ENCODE data around the gene FOXP4. TPM values are rescaled to one million over a fixed set of nuclear protein-coding genes. Genes with fewer than 3 reads are reported as not detected.

The FOXP4 gene
- total RNA-seq, 8 experiments from 2014 or later = 1.3 to 22.1 (median 12.8) TPM

DNA sequence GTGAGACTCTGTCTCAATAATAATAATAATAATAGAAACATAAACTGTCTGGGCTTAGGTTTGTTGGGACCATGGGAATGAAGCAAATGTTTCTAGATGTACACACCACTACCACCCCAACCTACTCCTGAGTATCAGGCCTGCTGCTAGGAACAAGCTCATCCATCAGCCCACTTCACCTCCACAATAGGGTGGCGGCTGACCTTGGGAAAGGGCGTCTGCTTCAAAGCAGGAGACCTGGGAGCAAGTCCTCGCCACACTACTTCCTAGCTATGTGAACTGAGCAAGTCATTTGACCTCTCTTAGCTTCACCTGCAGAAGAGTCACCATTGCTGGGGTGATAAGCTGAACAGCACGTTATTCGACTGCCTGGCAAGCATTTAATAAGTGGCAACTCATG lies 3.1 kb upstream of the FOXP4 start:
- H3K27ac ChIP-seq = no peak overlapping the region
- WGBS, 10 experiments = 68 to 100% (median 90%) methylated on average over 2 to 3 of the region's 5 CpGs; no CpG with 5 or more reads in 5 of the 10 experiments
- in situ Hi-C loops (cut with MboI; ENCODE audit: low pct_unique_long_range_greater_than_20kb in 2 of 9, low sequenced_read_pairs in 9 of 9, unreplicated experiment in 9 of 9) = no loop called here
- H3K4me3 ChIP-seq = no peak overlapping the region
- ATAC-seq (replicated peaks in 6 of 8) = no peak
- H3K4me1 ChIP-seq (replicated peaks in 1 of 2) = peaks cover 11 to 17% of the 10 kb centered on the region in 2 donors

- 0 to 60% methylated on average over 1 to 2 of the region's 15 CpGs; no CpG with 5 or more reads in 8 of the 10 experiments for WGBS, 10 experiments
- in situ Hi-C loops (cut with MboI; ENCODE audit: low pct_unique_long_range_greater_than_20kb in 2 of 9, low sequenced_read_pairs in 9 of 9, unreplicated experiment in 9 of 9) = no loop called here
- no peak for ATAC-seq (replicated peaks in 6 of 8)
- Histone ChIP-seq H3K27ac (no peak overlapping the region), H3K4me1 (replicated peaks in 1 of 2) (peaks cover 17 to 23% of the 10 kb centered on the region in 2 donors), H3K4me3 (peak overlapping the region in 4 of 5 donors; percentile 77 to 97 (median 88))
Observed at GRCh38 chr6:41545247-41545702, 906 bp upstream of the FOXP4 start.

DNA sequence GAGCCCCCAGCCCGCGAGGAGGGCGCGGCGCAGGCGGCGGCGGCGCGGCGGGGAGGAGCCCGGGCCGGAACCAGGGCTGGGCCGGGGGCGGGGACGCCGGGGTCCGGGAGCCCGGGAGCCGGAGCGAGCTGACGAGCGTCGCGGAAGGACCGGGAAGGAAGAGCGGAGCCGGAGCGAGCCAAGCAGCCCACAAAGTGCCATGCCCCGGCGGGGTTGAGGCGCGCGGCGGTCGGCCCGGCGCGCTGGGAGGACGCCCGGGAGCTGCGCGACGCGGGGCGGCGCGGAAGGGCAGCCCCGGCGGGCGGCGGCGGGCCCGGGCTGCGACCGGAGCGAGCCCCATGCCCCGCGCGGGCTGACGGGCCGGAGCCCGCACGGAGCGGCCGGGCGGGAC lies 289 bp downstream of the FOXP4 start:
- peaks cover 28 to 35% of the 10 kb centered on the region in 2 donors for H3K4me1 ChIP-seq (replicated peaks in 1 of 2)
- in situ Hi-C loops (cut with MboI; ENCODE audit: low pct_unique_long_range_greater_than_20kb in 2 of 9, low sequenced_read_pairs in 9 of 9, unreplicated experiment in 9 of 9) = no loop called here
- WGBS, 10 experiments = no CpG with 5 or more reads among the region's 67 CpGs
- ATAC-seq (replicated peaks in 6 of 8) = peak in 7 of 8 experiments; percentile 36 to 65 (median 43)
- H3K27ac ChIP-seq = peak overlapping the region; percentile 52 to 76
- H3K4me3 ChIP-seq = peak overlapping the region; percentile 77 to 97 (median 93)

DNA sequence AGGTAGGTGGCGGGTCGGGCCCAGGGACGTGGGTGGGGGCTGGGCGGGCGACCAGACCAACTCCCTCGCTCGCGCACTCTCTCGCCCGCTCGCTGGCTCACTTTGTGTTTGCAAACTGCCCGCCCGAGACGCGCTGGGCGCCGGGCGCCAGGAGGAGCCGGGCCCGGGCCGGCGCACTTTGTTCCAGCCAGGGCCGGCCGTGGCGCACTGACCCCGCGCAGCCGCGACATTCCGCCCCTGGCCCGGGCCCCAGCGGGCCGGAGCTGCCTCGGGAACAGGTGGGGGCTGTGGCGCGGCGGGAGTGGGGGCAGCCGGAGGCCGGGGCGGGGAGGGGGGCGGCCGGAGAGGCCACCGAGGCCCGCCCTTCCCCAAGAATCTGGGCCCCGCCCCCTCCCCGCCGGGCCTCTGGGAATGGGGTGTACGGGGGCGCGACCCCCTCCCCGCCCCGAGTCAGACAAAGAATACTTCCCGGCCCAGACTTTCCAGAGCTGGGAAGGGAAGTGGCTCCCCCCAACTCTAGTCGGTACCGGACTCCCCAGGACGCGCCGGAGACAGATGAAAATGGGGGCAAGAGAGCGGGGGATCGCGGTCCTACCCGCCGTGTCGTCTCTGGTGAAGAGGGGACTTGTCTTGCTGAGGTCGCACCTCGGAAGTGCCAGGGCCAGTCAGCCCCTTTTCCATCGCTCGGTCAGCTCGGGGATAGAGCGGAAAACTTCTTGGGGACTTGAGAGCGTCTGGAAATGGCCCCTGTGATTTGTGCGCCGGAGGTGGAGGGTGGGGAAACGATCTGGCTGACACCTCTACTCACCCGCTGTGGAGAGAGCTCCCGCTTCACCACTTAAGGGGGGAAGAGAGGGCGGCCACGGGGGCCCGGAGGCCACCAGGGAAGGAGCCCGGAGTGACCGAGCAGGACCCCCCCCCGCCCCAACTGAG lies 951 bp downstream of the FOXP4 start:
- Histone ChIP-seq H3K4me3 (peak overlapping the region; percentile 77 to 97 (median 93)), H3K4me1 (replicated peaks in 1 of 2) (peaks cover 34 to 41% of the 10 kb centered on the region in 2 donors), H3K27ac (peak overlapping the region in 1 of 2 donors; percentile 76)
- peak; percentile 24 to 50 (median 34) for ATAC-seq (replicated peaks in 6 of 8)
- 0% methylated on average over 3 to 5 of the region's 82 CpGs; no CpG with 5 or more reads in 7 of the 10 experiments for WGBS, 10 experiments
- in situ Hi-C loops (cut with MboI; ENCODE audit: low pct_unique_long_range_greater_than_20kb in 2 of 9, low sequenced_read_pairs in 9 of 9, unreplicated experiment in 9 of 9) = no loop called here

DNA sequence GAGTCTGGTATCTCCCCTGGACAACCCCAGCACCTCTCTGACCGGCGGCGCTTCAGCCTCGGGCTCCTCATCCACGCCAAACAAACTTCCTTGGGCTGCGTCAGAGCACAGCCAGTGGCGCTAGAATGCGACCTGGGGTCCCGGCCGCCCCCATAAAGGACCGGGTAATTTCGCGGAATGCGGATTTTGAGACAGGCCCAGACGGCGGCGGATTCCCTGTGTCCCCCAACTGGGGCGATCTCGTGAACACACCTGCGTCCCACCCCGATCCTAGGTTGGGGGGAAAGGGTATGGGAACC lies 1.6 kb downstream of the FOXP4 start:
- WGBS, 10 experiments = 0% methylated on average over 1 of the region's 21 CpGs; no CpG with 5 or more reads in 9 of the 10 experiments
- in situ Hi-C loops (cut with MboI; ENCODE audit: low pct_unique_long_range_greater_than_20kb in 2 of 9, low sequenced_read_pairs in 9 of 9, unreplicated experiment in 9 of 9) = no loop called here
- peaks cover 39 to 48% of the 10 kb centered on the region in 2 donors for H3K4me1 ChIP-seq (replicated peaks in 1 of 2)
- H3K27ac ChIP-seq = no peak overlapping the region
- no peak for ATAC-seq (replicated peaks in 6 of 8)
- peak overlapping the region; percentile 77 to 97 (median 93) for H3K4me3 ChIP-seq

DNA sequence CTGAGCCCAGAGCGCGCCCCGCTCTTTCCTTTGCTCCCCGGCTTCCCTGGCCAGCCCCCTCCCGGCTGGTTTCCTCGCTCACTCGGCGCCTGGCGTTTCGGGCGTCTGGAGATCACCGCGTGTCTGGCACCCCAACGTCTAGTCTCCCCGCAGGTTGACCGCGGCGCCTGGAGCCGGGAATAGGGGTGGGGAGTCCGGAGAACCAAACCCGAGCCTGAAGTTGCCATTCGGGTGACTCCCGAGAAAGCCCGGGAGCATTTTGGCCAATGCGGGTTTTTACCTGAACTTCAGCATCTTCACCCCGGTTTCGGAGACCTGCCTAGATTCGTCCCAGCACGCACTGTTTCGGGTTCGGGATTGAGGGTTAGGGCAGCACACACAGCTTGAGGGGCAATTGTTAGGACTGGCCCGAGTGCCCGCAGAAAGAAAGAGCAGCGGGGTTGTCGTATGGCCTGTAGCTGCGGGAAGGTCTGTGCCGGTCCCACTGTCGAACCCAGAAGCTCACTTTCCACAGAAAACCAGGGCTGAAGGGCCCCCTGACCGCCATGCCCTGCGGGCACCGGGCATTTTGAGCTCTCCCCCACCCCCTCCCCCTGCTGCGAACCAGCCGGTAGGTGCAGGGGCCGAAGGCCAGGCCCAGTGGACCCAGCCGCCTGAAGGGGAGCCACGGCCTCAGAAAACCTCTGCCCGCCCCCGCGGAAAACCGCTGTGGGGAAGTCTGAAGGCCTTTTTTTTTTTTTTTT lies 2.1 kb downstream of the FOXP4 start:
- in situ Hi-C loops (cut with MboI; ENCODE audit: low pct_unique_long_range_greater_than_20kb in 2 of 9, low sequenced_read_pairs in 9 of 9, unreplicated experiment in 9 of 9) = no loop called here

DNA sequence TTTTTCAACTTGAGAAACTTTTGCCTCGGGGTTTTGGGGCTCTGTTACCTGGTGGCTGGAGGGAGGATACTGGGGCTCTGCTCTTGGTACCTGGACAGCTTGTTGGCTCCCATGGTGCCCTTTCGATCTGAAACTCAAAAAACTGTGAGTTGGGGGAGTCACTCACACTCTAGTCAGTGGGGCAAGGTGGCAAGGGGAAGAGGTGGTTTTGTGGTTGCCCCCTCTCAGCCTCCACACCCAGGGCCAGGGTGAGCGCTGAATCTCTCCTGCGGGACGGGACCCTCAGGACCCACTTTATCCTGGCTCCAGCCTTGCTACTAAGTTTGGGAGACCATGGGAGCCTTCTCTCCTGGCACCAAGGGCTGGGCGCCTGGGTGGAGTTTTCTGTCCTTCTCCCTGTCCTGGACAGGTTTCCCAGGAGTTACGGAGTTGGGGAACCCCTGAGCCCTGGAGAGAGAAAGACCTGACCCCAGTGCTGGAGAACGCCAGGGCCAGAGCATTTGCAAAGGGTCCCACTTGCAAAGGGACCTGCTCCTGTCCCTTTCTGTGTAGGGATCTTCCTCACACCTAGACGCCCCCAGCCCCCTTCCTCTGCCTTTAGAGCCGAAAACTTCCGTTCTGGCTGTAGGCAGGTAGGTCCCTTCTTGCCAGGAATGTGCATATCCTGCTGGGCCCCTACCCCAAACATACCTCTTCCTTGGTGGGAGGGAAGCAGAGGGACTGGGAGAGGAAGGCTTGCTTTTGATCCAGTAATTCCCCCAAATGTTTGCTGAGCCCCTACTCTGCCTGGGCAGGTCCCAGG lies 2.9 kb downstream of the FOXP4 start:
- Histone ChIP-seq H3K27ac (no peak overlapping the region), H3K4me3 (peak overlapping the region; percentile 77 to 97 (median 93)), H3K4me1 (replicated peaks in 1 of 2) (peaks cover 45 to 59% of the 10 kb centered on the region in 2 donors)
- in situ Hi-C loops (cut with MboI; ENCODE audit: low pct_unique_long_range_greater_than_20kb in 2 of 9, low sequenced_read_pairs in 9 of 9, unreplicated experiment in 9 of 9) = no loop called here
- WGBS, 10 experiments = 20 to 100% (median 100%) methylated on average over 1 to 4 of the region's 11 CpGs; no CpG with 5 or more reads in 2 of the 10 experiments
- ATAC-seq (replicated peaks in 6 of 8) = no peak

More for the DNA sequence above, 2.1 kb downstream of the FOXP4 start:
- no peak for ATAC-seq (replicated peaks in 6 of 8)
- Histone ChIP-seq H3K4me3 (peak overlapping the region; percentile 77 to 97 (median 93)), H3K4me1 (replicated peaks in 1 of 2) (peaks cover 38 to 52% of the 10 kb centered on the region in 2 donors), H3K27ac (no peak overlapping the region)
- WGBS, 10 experiments = 0 to 12% (median 1%) methylated on average over 3 to 23 of the region's 50 CpGs; no CpG with 5 or more reads in 7 of the 10 experiments

- in situ Hi-C loops (cut with MboI; ENCODE audit: low pct_unique_long_range_greater_than_20kb in 2 of 9, low sequenced_read_pairs in 9 of 9, unreplicated experiment in 9 of 9) = no loop called here
- no peak for ATAC-seq (replicated peaks in 6 of 8)
- no peak overlapping the region for H3K27ac ChIP-seq
- peak overlapping the region in 1 of 5 donors; percentile 82 for H3K4me3 ChIP-seq
- WGBS, 10 experiments = 79 to 100% (median 100%) methylated on average over 1 to 2 of the region's 2 CpGs; no CpG with 5 or more reads in 5 of the 10 experiments
- peaks cover 46 to 61% of the 10 kb centered on the region in 2 donors for H3K4me1 ChIP-seq (replicated peaks in 1 of 2)
Observed at GRCh38 chr6:41549673-41550072, 3.5 kb downstream of the FOXP4 start.

DNA sequence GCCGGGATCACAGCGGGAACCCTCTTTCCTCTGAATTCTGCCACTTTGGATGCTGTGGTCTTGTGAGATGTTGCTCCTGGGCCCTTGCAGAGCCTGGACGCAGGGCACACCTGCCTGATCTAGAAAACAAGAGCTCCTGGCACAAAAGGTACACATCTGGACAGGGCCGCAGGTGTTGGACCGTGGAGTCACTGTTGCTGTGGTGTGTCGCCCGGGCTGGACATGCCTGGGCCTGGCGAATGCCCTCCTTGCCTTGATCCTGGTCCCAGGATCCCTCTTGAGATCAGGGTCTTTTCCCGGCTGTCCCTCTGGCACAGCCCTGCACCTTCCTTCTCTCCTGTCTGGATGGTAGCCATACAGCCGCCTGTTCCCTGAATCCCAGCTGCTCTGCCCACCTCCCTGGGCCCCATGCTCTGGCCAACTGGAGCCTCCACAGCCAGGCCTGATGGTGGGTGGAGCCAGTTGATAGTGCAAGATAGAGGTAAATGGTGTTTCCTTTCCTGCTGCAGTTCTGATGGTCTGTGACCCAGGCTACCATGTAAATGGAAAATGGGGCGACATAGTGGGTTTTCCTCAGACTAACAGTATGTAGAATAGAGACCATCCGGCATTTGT lies 5.0 kb downstream of the FOXP4 start:
- H3K4me3 ChIP-seq = no peak overlapping the region
- H3K27ac ChIP-seq = no peak overlapping the region
- in situ Hi-C loops (cut with MboI; ENCODE audit: low pct_unique_long_range_greater_than_20kb in 2 of 9, low sequenced_read_pairs in 9 of 9, unreplicated experiment in 9 of 9) = no loop called here
- 80 to 100% (median 100%) methylated on average over 1 to 8 of the region's 12 CpGs; no CpG with 5 or more reads in 3 of the 10 experiments for WGBS, 10 experiments
- peaks cover 46 to 63% of the 10 kb centered on the region in 2 donors for H3K4me1 ChIP-seq (replicated peaks in 1 of 2)
- no peak for ATAC-seq (replicated peaks in 6 of 8)

- Histone ChIP-seq H3K4me1 (replicated peaks in 1 of 2) (peaks cover 46 to 63% of the 10 kb centered on the region in 2 donors), H3K4me3 (no peak overlapping the region), H3K27ac (no peak overlapping the region)
- peak in 1 of 8 experiments; percentile 12 for ATAC-seq (replicated peaks in 6 of 8)
- 60 to 100% (median 100%) methylated on average over 1 to 5 of the region's 9 CpGs; no CpG with 5 or more reads in 3 of the 10 experiments for WGBS, 10 experiments
- in situ Hi-C loops (cut with MboI; ENCODE audit: low pct_unique_long_range_greater_than_20kb in 2 of 9, low sequenced_read_pairs in 9 of 9, unreplicated experiment in 9 of 9) = no loop called here
Observed at GRCh38 chr6:41551857-41552256, 5.7 kb downstream of the FOXP4 start.

GRCh38 chr6:41552723-41553122 lies 6.5 kb downstream of the FOXP4 start:
- H3K4me3 ChIP-seq = no peak overlapping the region
- ATAC-seq (replicated peaks in 6 of 8) = no peak
- WGBS, 10 experiments = 63 to 100% (median 100%) methylated on average over 1 to 4 of the region's 10 CpGs; no CpG with 5 or more reads in 3 of the 10 experiments
- no peak overlapping the region for H3K27ac ChIP-seq
- in situ Hi-C loops (cut with MboI; ENCODE audit: low pct_unique_long_range_greater_than_20kb in 2 of 9, low sequenced_read_pairs in 9 of 9, unreplicated experiment in 9 of 9) = no loop called here
- peaks cover 46 to 63% of the 10 kb centered on the region in 2 donors for H3K4me1 ChIP-seq (replicated peaks in 1 of 2)

DNA sequence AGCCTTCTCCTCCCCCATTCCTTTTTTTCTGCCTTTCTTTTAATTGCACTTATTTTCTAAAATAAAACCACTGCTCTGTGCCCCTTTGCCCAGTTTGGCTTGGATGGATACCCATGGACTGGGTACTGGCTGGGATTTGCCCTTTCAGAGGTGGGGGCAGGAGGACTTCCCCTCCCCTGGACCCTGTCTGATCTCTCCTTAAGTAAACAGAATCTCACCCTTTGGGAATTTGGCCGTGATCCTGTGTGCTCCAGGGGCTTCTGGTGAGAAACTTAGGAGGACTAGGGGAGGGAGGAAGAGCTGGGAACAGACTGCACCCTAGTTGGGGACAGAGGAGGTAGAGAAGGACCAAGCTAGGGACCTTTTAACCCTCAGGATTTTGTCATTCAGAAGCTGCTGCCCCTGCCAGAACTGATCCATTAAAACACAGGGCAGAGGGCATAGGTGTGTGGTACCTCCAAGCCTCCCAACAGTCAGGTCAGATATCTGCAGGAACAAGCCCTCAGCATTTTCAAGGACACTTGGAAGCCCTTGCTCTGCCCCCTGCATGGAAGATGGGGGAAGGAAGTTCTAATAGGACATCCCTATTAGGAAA lies 7.3 kb downstream of the FOXP4 start:
- peaks cover 46 to 66% of the 10 kb centered on the region in 2 donors for H3K4me1 ChIP-seq (replicated peaks in 1 of 2)
- no peak overlapping the region for H3K27ac ChIP-seq
- no peak overlapping the region for H3K4me3 ChIP-seq
- no peak for ATAC-seq (replicated peaks in 6 of 8)
- in situ Hi-C loops (cut with MboI; ENCODE audit: low pct_unique_long_range_greater_than_20kb in 2 of 9, low sequenced_read_pairs in 9 of 9, unreplicated experiment in 9 of 9) = no loop called here
- WGBS, 10 experiments = 43% methylated on average over 1 of the region's 1 CpG; no CpG with 5 or more reads in 9 of the 10 experiments
